H9 (cell line): ENCODE results near the gene ITPR1. TPM values are rescaled to one million over a fixed set of nuclear protein-coding genes. Genes with fewer than 3 reads are reported as not detected.

ENCODE experiments used
- DNase-seq: peaks from one replicate; pipeline ENCODE4 v3.0.0-alpha.2; 2017
- H2AFZ ChIP-seq: one replicate; pipeline ENCODE4 v1.6.1; 2013; ENCODE audit warnings: mild to moderate bottlenecking, low read length, control low read depth, moderate library complexity
- H2AK5ac ChIP-seq: 2 replicates; pipeline ENCODE4 v1.6.1; 2013; ENCODE audit warnings: low read length, control low read depth, mixed read lengths; ENCODE audit not compliant: insufficient read length
- H2BK120ac ChIP-seq: one replicate; pipeline ENCODE4 v1.6.1; 2013; ENCODE audit warnings: low read depth, mild to moderate bottlenecking, low read length, control low read depth, inconsistent platforms; ENCODE audit not compliant: poor library complexity, severe bottlenecking
- H2BK12ac ChIP-seq: 2 replicates; pipeline ENCODE4 v1.6.1; 2013; ENCODE audit warnings: low read length, control low read depth, mixed read lengths, low read depth; ENCODE audit not compliant: insufficient read length
- H2BK15ac ChIP-seq: 2 replicates; pipeline ENCODE4 v1.6.1; 2013; ENCODE audit warnings: low read depth, low read length, control low read depth
- H2BK20ac ChIP-seq: one replicate; pipeline ENCODE4 v1.6.1; 2013; ENCODE audit warnings: low read depth, mild to moderate bottlenecking, low read length, control low read depth, inconsistent platforms; ENCODE audit not compliant: poor library complexity, severe bottlenecking
- H2BK5ac ChIP-seq: 2 replicates; pipeline ENCODE4 v1.6.1; 2013; ENCODE audit warnings: low read length, control low read depth, mixed read lengths; ENCODE audit not compliant: insufficient read length
- H3K14ac ChIP-seq: 2 replicates; pipeline ENCODE4 v1.6.1; 2013; ENCODE audit warnings: low read length, control low read depth; ENCODE audit not compliant: insufficient read depth
- H3K18ac ChIP-seq: 2 replicates; pipeline ENCODE4 v1.6.1; 2013; ENCODE audit warnings: low read depth, mild to moderate bottlenecking, mixed read lengths, low read length, control low read depth; ENCODE audit not compliant: insufficient read length
- H3K23ac ChIP-seq: 2 replicates; pipeline ENCODE4 v1.6.1; 2013; ENCODE audit warnings: low read length, control low read depth, mixed read lengths, low read depth; ENCODE audit not compliant: insufficient read length
- H3K23me2 ChIP-seq: 2 replicates; pipeline ENCODE4 v1.6.1; 2013; ENCODE audit warnings: low read depth, mild to moderate bottlenecking, mixed read lengths, low read length, control low read depth; ENCODE audit not compliant: insufficient read length, poor library complexity, severe bottlenecking
- H3K27ac ChIP-seq: 2 replicates; pipeline ENCODE4 v1.5.1; 2013; ENCODE audit warnings: low read length, control low read depth, mixed read lengths, low read depth; ENCODE audit not compliant: insufficient read length
- H3K27me3 ChIP-seq: 2 replicates; pipeline ENCODE4 v1.6.1; 2013; ENCODE audit warnings: low read length, control low read depth, inconsistent platforms; ENCODE audit not compliant: insufficient read depth
- H3K4ac ChIP-seq: 2 replicates; pipeline ENCODE4 v1.6.1; 2013; ENCODE audit warnings: low read depth, mild to moderate bottlenecking, control low read depth, inconsistent platforms, low read length, moderate library complexity
- H3K4me1 ChIP-seq: 2 replicates; pipeline ENCODE4 v1.6.1; 2013; ENCODE audit warnings: low read length, control low read depth, inconsistent platforms; ENCODE audit not compliant: insufficient read depth
- H3K4me2 ChIP-seq: 2 replicates; pipeline ENCODE4 v1.6.1; 2013; ENCODE audit warnings: low read length, control low read depth, mixed read lengths; ENCODE audit not compliant: insufficient read length, insufficient read depth
- H3K56ac ChIP-seq: 2 replicates; pipeline ENCODE4 v1.6.1; 2013; ENCODE audit warnings: low read depth, mild to moderate bottlenecking, mixed read lengths, low read length, control low read depth; ENCODE audit not compliant: insufficient read length
- H3K79me1 ChIP-seq: 2 replicates; pipeline ENCODE4 v1.6.1; 2013; ENCODE audit warnings: low read depth, mild to moderate bottlenecking, moderate library complexity, low read length, control low read depth, inconsistent platforms; ENCODE audit not compliant: insufficient read depth, poor library complexity, severe bottlenecking
- H3K79me2 ChIP-seq: 2 replicates; pipeline ENCODE4 v1.6.1; 2013; ENCODE audit warnings: low read length, control low read depth, inconsistent platforms; ENCODE audit not compliant: insufficient read depth
- H3K9ac ChIP-seq: 2 replicates; pipeline ENCODE4 v1.6.1; 2013; ENCODE audit warnings: low read length, control low read depth, mixed read lengths; ENCODE audit not compliant: insufficient read length; ENCODE audit errors: extremely low read depth
- H3K9me3 ChIP-seq: one replicate; pipeline ENCODE4 v1.6.1; 2013; ENCODE audit warnings: low read depth, low read length, inconsistent platforms; ENCODE audit not compliant: control insufficient read depth
- H3T11ph ChIP-seq: one replicate; pipeline ENCODE4 v1.6.1; 2013; ENCODE audit warnings: mild to moderate bottlenecking, low read length, control low read depth, inconsistent platforms
- H4K20me1 ChIP-seq: one replicate; pipeline ENCODE4 v1.6.1; 2013; ENCODE audit not compliant: control insufficient read depth, insufficient read length, insufficient read depth
- H4K5ac ChIP-seq: 2 replicates; pipeline ENCODE4 v1.6.1; 2013; ENCODE audit warnings: low read depth, mild to moderate bottlenecking, mixed read lengths, low read length, control low read depth; ENCODE audit not compliant: insufficient read length
- H4K8ac ChIP-seq: replicated peaks from 2 replicates; pipeline ENCODE4 v1.6.1; 2013; ENCODE audit warnings: low read length, control low read depth, mixed read lengths, low read depth; ENCODE audit not compliant: insufficient read length
- H4K91ac ChIP-seq: 2 replicates; pipeline ENCODE4 v1.6.1; 2013; ENCODE audit warnings: low read depth, mild to moderate bottlenecking, moderate library complexity, mixed read lengths, low read length, control low read depth; ENCODE audit not compliant: insufficient read length
- H3K27ac Mint-ChIP-seq, 3 experiments: 2 replicates in 2 of 3; 3 replicates in 1 of 3; pipeline ENCODE4 v1.8.0; 2020 to 2021; ENCODE audit warnings: mixed read lengths in 3 of 3, mild to moderate bottlenecking in 1 of 3, moderate library complexity in 1 of 3
- H3K27me3 Mint-ChIP-seq: 2 replicates; pipeline ENCODE4 v1.8.0; 2021; ENCODE audit warnings: low read depth, mild to moderate bottlenecking, moderate library complexity, mixed read lengths
- H3K36me3 Mint-ChIP-seq, 3 experiments: 2 replicates in 2 of 3; 3 replicates in 1 of 3; pipeline ENCODE4 v1.8.0; 2020 to 2021; ENCODE audit warnings: low read depth in 3 of 3, mixed read lengths in 3 of 3; ENCODE audit not compliant: insufficient read depth in 1 of 3
- H3K4me1 Mint-ChIP-seq, 2 experiments: 2 replicates each; pipeline ENCODE4 v1.8.0; 2020; ENCODE audit warnings: mixed read lengths in 2 of 2
- H3K4me3 Mint-ChIP-seq, 2 experiments: 2 replicates in 1 of 2; 3 replicates in 1 of 2; pipeline ENCODE4 v1.8.0; 2020 to 2021; ENCODE audit warnings: mild to moderate bottlenecking in 2 of 2, mixed read lengths in 2 of 2, moderate library complexity in 1 of 2
- H3K9me3 Mint-ChIP-seq, 2 experiments: 2 replicates in 1 of 2; 3 replicates in 1 of 2; pipeline ENCODE4 v1.8.0; 2020; ENCODE audit warnings: mild to moderate bottlenecking in 2 of 2, mixed read lengths in 2 of 2, moderate library complexity in 1 of 2
- WGBS: extraction: QIAGEN DNeasy Blood & Tissue Kit; methylation state at CpG from one replicate; pipeline ENCODE4 v1.1.7; 2013; ENCODE audit warnings: missing lambda C conversion rate, low lambda C conversion rate, mixed read lengths; ENCODE audit not compliant: insufficient read length; ENCODE audit errors: extremely low coverage; 5-methylcytosine and 5-hydroxymethylcytosine counted together
- total RNA-seq: library from RNA; stranded (reverse); gene quantifications from 2 replicates; pipeline ENCODE4 v1.2.1, GENCODE V29; 2021
- TF ChIP-seq, protein P1 (sequence below): fragments of 200-600 bp; sonication (generic); conservative IDR thresholded peaks from 3 replicates; pipeline ENCODE4 v1.8.0; 2021; ENCODE audit warnings: antibody characterized with exemption, mild to moderate bottlenecking

ITPR1 gene
- total RNA-seq, 1 experiment from 2014 or later = 4.2 TPM

DNA sequence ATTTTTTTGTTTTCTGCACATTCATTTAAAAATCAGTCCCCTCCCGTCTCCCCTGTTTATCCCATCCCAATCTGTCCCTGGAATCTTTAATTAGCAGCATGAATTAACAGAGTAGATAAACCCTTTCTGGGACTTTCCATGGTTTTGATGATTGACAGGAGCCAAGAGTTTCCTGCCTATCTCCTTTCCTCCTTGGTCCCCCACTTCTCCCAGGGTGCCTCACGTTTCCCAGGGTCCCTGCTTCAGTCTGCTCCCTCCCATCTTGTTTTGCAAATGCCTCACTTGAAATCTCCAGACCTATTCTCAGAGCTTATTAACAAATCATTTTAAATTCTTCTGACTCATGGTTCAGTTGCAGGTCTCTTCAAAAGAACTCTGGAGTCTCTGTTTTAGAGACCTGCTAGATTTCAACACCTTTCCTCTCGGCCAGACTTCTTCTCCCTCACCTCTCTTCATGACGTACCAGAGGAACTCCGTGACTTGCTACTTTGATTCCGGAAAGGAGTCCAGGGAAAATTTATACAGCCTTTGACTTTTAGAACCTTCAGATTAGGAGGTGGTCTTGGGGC is 238.5 kb downstream of the ITPR1 start:
- no peak overlapping the region for H3T11ph ChIP-seq
- Mint-ChIP-seq H3K9me3 (no peaks in the 10 kb centered on the region), H3K27ac (peak overlapping the region in 1 of 3 experiments; percentile 10; a peak in 1 of 7 replicates), H3K36me3 (no peaks in the 10 kb centered on the region), H3K4me1 (peaks cover 25 to 32% of the 10 kb centered on the region in 2 experiments), H3K27me3 (no peaks in the 10 kb centered on the region; the same call in 1 of the 2 replicates), H3K4me3 (no peak overlapping the region)
- no peak overlapping the region for H3K4me2 ChIP-seq
- no peak overlapping the region for H3K18ac ChIP-seq
- no peak overlapping the region for H2AK5ac ChIP-seq
- no peak overlapping the region for H3K9ac ChIP-seq
- TF ChIP-seq, protein P1, sequence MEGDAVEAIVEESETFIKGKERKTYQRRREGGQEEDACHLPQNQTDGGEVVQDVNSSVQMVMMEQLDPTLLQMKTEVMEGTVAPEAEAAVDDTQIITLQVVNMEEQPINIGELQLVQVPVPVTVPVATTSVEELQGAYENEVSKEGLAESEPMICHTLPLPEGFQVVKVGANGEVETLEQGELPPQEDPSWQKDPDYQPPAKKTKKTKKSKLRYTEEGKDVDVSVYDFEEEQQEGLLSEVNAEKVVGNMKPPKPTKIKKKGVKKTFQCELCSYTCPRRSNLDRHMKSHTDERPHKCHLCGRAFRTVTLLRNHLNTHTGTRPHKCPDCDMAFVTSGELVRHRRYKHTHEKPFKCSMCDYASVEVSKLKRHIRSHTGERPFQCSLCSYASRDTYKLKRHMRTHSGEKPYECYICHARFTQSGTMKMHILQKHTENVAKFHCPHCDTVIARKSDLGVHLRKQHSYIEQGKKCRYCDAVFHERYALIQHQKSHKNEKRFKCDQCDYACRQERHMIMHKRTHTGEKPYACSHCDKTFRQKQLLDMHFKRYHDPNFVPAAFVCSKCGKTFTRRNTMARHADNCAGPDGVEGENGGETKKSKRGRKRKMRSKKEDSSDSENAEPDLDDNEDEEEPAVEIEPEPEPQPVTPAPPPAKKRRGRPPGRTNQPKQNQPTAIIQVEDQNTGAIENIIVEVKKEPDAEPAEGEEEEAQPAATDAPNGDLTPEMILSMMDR = no peak
- H2BK12ac ChIP-seq = no peak overlapping the region
- H2BK20ac ChIP-seq = no peak overlapping the region
- DNase-seq = no peak
- no peak overlapping the region for H3K14ac ChIP-seq
- no peaks in the 10 kb centered on the region for H3K23me2 ChIP-seq
- H2BK5ac ChIP-seq = no peak overlapping the region
- no peak overlapping the region for H4K91ac ChIP-seq
- H2BK15ac ChIP-seq = no peak overlapping the region
- H3K4me1 ChIP-seq = peaks cover 6% of the 10 kb centered on the region; the same call in 1 of the 2 replicates
- H3K27ac ChIP-seq = no peak overlapping the region
- H4K5ac ChIP-seq = no peak overlapping the region
- H2BK120ac ChIP-seq = no peak overlapping the region
- H3K79me1 ChIP-seq = no peaks in the 10 kb centered on the region
- H3K79me2 ChIP-seq = no peaks in the 10 kb centered on the region
- H3K23ac ChIP-seq = no peak overlapping the region
- H4K20me1 ChIP-seq = no peaks in the 10 kb centered on the region
- no peak overlapping the region for H3K4ac ChIP-seq
- H3K27me3 ChIP-seq = no peaks in the 10 kb centered on the region
- no peak overlapping the region for H3K56ac ChIP-seq
- no peaks in the 10 kb centered on the region for H3K9me3 ChIP-seq
- no CpG with 5 or more reads among the region's 6 CpGs for WGBS
- H2AFZ ChIP-seq = no peak overlapping the region
- H4K8ac ChIP-seq = no peak overlapping the region
